ENCODE measurements around the gene CACNA1D.

CACNA1D gene

GRCh38 chr3:53822331-53822741, 327.9 kb downstream of the CACNA1D start:
- no peak for DNase-seq (ENCODE audit: low read depth)
- H3K4me3 ChIP-seq (ENCODE audit: low read depth, low read length): no peak overlapping the region
- no peak for TF ChIP-seq CTCF (IDR thresholded peaks at IDR 0.05; ENCODE audit: insufficient read depth, low read depth, low read length, missing control alignments)

GRCh38 chr3:53823026-53823955, 328.9 kb downstream of the CACNA1D start:
- no peak overlapping the region for H3K4me3 ChIP-seq (ENCODE audit: low read depth, low read length)
- DNase-seq (ENCODE audit: low read depth): no peak
- no peak for TF ChIP-seq CTCF (IDR thresholded peaks at IDR 0.05; ENCODE audit: insufficient read depth, low read depth, low read length, missing control alignments)

- no peak for DNase-seq (ENCODE audit: low read depth)
- no peak for TF ChIP-seq CTCF (IDR thresholded peaks at IDR 0.05; ENCODE audit: insufficient read depth, low read depth, low read length, missing control alignments)
- H3K4me3 ChIP-seq (ENCODE audit: low read depth, low read length): no peak overlapping the region
Measured at GRCh38 chr3:53823956-53824657, 329.7 kb downstream of the CACNA1D start.

GRCh38 chr3:53824795-53825194, 330.4 kb downstream of the CACNA1D start:
- no peak for DNase-seq (ENCODE audit: low read depth)
- no peak for TF ChIP-seq CTCF (IDR thresholded peaks at IDR 0.05; ENCODE audit: insufficient read depth, low read depth, low read length, missing control alignments)
- H3K4me3 ChIP-seq (ENCODE audit: low read depth, low read length): no peak overlapping the region

- H3K4me3 ChIP-seq (ENCODE audit: low read depth, low read length): no peak overlapping the region
- DNase-seq (ENCODE audit: low read depth): no peak
- TF ChIP-seq CTCF (IDR thresholded peaks at IDR 0.05; ENCODE audit: insufficient read depth, low read depth, low read length, missing control alignments): no peak
Measured at GRCh38 chr3:53826048-53826447, 331.6 kb downstream of the CACNA1D start.

- no peak overlapping the region for H3K4me3 ChIP-seq (ENCODE audit: low read depth, low read length)
- no peak for DNase-seq (ENCODE audit: low read depth)
- TF ChIP-seq CTCF (IDR thresholded peaks at IDR 0.05; ENCODE audit: insufficient read depth, low read depth, low read length, missing control alignments): no peak
Measured at GRCh38 chr3:53828581-53828980, 334.2 kb downstream of the CACNA1D start.
